ENCODE data around the gene GRAMD1B. TPM values are rescaled to one million over a fixed set of nuclear protein-coding genes. Genes with fewer than 3 reads are reported as not detected.
A peak's percentile ranks its signal among the peaks of the same experiment; 100 is the strongest.

The GRAMD1B gene
- total and polyA plus RNA-seq, 2 donors (not counting 1 experiment from before 2014, with no cell fraction given): 0.58 to 11.6 TPM

DNA sequence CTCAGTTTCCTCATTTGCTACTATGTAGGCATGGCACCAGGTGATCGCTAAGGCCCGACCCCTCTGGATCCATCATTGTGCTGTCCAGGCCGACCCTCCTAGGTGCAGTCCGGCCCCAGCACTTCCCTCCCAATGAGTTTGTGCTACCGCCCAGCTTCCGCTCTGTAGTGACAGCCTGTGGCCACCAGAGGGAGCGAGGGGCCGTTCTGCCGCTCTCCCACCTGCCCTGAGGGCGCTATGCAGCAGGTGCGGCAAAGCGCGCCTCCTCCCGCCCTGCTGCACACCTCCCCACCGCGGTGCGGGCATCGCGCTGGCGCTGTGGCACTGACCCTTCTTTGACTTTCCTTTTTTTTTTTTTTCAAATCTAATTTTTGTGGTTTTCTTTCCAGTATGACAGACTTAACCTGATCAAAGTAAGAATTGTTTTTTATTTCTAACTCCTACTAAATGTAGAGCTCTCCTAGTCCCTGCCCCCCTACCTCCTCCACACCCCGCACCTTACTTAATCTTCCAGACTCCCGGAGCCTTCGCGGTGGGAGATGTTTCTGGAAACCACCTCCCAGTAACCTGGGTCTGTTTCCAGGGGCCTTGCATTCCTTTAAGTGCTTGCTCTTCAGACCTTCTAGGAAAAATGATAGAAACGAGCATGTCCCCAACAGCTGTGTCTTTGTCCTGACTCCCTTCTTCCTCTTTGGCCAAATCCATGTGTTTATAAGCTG lies 150.6 kb downstream of the GRAMD1B start:
- peaks cover 18% of the 10 kb centered on the region for H3K4me1 Mint-ChIP-seq
- H3K4me3 Mint-ChIP-seq: no peak overlapping the region
- Histone ChIP-seq H4K20me1 (ENCODE audit: control insufficient read depth, insufficient read depth, low read length, poor library complexity, severe bottlenecking) (no peaks in the 10 kb centered on the region), H3K4me1 (ENCODE audit: control insufficient read depth in 2 of 2, insufficient read depth in 2 of 2, low read length in 2 of 2) (peaks cover 9 to 16% of the 10 kb centered on the region in 2 donors), H3K4me3 (ENCODE audit: control extremely low read depth in 1 of 5, extremely low read depth in 1 of 5, insufficient read depth in 1 of 5, low read depth in 2 of 5, low read length in 4 of 5) (no peak overlapping the region), H3K9me3 (ENCODE audit: control extremely low read depth in 1 of 3, control insufficient read depth in 2 of 3, insufficient read depth in 1 of 3, low read length in 2 of 3) (no peaks in the 10 kb centered on the region), H3K27me3 (replicated peaks in 1 of 4; ENCODE audit: control extremely low read depth in 1 of 4, control insufficient read depth in 3 of 4, insufficient read depth in 4 of 4, low read length in 3 of 4) (no peaks in the 10 kb centered on the region), H3K9ac (ENCODE audit: low read length) (no peak overlapping the region), H3K27ac (ENCODE audit: low read length in 2 of 2) (no peak overlapping the region), H3K79me2 (ENCODE audit: control insufficient read depth, insufficient read depth, low read length) (no peaks in the 10 kb centered on the region), H3K36me3 (replicated peaks in 1 of 2; ENCODE audit: control extremely low read depth in 1 of 2, control insufficient read depth in 1 of 2, extremely low read depth in 1 of 2, insufficient read depth in 2 of 2, low read length in 1 of 2) (no peaks in the 10 kb centered on the region), H3K4me2 (replicated peaks; ENCODE audit: low read depth, low read length, poor library complexity, severe bottlenecking) (peak overlapping the region; percentile 38), H2AFZ (ENCODE audit: insufficient read depth, low read depth, low read length, poor library complexity, severe bottlenecking) (peak overlapping the region; percentile 17)
- ATAC-seq (ENCODE audit: low read depth) (peak; percentile 93), DNase-seq (peak; percentile 74)
- 24% methylated on average over 25 of the region's 25 CpGs for WGBS (ENCODE audit: insufficient coverage)
- CTCF ChIA-PET: interaction anchor here (0.6 to 4.0 kb wide), 23 partner anchors 9 to 749 kb away, joined by 3 to 40 read pairs (median 4); no protein-coding TSS in a partner anchor
- no peak overlapping the region for H3K27ac Mint-ChIP-seq
- no peaks in the 10 kb centered on the region for H3K27me3 Mint-ChIP-seq
- TF ChIP-seq EZH2 (IDR thresholded peaks at IDR 0.05; ENCODE audit: borderline replicate concordance, insufficient read depth, low read depth, low read length, poor library complexity, severe bottlenecking): no peak
- TF ChIP-seq, protein P1, sequence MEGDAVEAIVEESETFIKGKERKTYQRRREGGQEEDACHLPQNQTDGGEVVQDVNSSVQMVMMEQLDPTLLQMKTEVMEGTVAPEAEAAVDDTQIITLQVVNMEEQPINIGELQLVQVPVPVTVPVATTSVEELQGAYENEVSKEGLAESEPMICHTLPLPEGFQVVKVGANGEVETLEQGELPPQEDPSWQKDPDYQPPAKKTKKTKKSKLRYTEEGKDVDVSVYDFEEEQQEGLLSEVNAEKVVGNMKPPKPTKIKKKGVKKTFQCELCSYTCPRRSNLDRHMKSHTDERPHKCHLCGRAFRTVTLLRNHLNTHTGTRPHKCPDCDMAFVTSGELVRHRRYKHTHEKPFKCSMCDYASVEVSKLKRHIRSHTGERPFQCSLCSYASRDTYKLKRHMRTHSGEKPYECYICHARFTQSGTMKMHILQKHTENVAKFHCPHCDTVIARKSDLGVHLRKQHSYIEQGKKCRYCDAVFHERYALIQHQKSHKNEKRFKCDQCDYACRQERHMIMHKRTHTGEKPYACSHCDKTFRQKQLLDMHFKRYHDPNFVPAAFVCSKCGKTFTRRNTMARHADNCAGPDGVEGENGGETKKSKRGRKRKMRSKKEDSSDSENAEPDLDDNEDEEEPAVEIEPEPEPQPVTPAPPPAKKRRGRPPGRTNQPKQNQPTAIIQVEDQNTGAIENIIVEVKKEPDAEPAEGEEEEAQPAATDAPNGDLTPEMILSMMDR (IDR thresholded peaks at IDR 0.05): peak; percentile 94
- POLR2A ChIA-PET: no interaction called here
- no peaks in the 10 kb centered on the region for H3K9me3 Mint-ChIP-seq (ENCODE audit: insufficient read depth)
- intact Hi-C loops (cut with micrococcal nuclease): loop anchor here (1.0 kb wide), 2 partner anchors 127 to 131 kb away; no protein-coding TSS in a partner anchor
